ENCODE results near the gene HSD11B2.
A peak's percentile ranks its signal among the peaks of the same experiment; 100 is the strongest.

HSD11B2 gene

DNA sequence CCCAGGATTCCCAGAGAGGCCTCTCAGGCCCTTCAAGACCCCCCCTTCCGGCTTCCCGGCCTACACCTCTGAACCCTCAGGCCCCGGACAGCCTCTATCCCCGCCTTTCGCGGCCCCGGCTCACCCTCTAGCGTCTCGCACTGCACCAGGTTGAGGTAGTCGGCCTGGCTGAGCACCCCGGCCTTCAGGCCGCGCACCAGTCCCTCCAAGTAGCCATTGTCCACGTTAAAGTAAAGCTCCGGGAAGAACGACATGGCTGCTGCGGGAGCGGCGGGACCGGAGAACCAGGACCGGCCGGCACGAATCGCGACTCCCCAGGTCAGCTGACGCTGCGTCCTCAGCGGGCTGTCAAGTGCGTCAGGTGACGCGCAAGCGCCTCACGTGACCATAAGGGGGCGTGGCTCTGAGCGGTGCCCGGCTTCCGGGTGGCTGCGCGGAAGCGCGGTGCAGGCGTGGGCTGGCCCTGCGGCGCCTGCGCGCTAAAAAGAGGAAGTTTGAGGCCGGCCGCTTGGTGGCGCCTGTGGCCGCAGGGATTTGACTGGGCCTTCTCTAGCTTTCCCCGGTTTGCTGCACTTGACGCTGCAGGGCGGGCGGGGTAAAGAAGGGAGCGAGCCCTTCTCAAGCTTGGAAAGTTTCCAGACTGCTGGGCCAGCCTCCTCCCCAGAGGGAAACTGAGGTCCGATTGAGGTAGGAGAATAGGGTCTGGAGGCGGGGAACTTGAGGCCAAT is 50.1 kb downstream of the HSD11B2 start, which contains the start of gene ATP6V0D1 (continued):
- TF ChIP-seq, protein P1, sequence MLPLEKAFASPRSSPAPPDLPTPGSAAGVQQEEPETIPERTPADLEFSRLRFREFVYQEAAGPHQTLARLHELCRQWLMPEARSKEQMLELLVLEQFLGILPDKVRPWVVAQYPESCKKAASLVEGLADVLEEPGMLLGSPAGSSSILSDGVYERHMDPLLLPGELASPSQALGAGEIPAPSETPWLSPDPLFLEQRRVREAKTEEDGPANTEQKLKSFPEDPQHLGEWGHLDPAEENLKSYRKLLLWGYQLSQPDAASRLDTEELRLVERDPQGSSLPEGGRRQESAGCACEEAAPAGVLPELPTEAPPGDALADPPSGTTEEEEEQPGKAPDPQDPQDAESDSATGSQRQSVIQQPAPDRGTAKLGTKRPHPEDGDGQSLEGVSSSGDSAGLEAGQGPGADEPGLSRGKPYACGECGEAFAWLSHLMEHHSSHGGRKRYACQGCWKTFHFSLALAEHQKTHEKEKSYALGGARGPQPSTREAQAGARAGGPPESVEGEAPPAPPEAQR (tag by site-specific recombination; IDR thresholded peaks at IDR 0.05) = no peak
- TF ChIP-seq, protein P2, sequence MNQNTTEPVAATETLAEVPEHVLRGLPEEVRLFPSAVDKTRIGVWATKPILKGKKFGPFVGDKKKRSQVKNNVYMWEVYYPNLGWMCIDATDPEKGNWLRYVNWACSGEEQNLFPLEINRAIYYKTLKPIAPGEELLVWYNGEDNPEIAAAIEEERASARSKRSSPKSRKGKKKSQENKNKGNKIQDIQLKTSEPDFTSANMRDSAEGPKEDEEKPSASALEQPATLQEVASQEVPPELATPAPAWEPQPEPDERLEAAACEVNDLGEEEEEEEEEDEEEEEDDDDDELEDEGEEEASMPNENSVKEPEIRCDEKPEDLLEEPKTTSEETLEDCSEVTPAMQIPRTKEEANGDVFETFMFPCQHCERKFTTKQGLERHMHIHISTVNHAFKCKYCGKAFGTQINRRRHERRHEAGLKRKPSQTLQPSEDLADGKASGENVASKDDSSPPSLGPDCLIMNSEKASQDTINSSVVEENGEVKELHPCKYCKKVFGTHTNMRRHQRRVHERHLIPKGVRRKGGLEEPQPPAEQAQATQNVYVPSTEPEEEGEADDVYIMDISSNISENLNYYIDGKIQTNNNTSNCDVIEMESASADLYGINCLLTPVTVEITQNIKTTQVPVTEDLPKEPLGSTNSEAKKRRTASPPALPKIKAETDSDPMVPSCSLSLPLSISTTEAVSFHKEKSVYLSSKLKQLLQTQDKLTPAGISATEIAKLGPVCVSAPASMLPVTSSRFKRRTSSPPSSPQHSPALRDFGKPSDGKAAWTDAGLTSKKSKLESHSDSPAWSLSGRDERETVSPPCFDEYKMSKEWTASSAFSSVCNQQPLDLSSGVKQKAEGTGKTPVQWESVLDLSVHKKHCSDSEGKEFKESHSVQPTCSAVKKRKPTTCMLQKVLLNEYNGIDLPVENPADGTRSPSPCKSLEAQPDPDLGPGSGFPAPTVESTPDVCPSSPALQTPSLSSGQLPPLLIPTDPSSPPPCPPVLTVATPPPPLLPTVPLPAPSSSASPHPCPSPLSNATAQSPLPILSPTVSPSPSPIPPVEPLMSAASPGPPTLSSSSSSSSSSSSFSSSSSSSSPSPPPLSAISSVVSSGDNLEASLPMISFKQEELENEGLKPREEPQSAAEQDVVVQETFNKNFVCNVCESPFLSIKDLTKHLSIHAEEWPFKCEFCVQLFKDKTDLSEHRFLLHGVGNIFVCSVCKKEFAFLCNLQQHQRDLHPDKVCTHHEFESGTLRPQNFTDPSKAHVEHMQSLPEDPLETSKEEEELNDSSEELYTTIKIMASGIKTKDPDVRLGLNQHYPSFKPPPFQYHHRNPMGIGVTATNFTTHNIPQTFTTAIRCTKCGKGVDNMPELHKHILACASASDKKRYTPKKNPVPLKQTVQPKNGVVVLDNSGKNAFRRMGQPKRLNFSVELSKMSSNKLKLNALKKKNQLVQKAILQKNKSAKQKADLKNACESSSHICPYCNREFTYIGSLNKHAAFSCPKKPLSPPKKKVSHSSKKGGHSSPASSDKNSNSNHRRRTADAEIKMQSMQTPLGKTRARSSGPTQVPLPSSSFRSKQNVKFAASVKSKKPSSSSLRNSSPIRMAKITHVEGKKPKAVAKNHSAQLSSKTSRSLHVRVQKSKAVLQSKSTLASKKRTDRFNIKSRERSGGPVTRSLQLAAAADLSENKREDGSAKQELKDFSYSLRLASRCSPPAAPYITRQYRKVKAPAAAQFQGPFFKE (tag by site-specific recombination; IDR thresholded peaks at IDR 0.05; ENCODE audit: borderline replicate concordance) = no peak
- TF ChIP-seq, protein P3, sequence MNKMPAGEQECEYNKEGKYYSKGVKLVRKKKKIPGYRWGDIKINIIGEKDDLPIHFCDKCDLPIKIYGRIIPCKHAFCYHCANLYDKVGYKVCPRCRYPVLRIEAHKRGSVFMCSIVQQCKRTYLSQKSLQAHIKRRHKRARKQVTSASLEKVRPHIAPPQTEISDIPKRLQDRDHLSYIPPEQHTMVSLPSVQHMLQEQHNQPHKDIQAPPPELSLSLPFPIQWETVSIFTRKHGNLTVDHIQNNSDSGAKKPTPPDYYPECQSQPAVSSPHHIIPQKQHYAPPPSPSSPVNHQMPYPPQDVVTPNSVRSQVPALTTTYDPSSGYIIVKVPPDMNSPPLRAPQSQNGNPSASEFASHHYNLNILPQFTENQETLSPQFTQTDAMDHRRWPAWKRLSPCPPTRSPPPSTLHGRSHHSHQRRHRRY (tag by site-specific recombination; IDR thresholded peaks at IDR 0.05) = no peak
- TF ChIP-seq ZNF624 (tag by site-specific recombination; IDR thresholded peaks at IDR 0.05) = no peak
- no peak for TF ChIP-seq ZNF560 (tag by site-specific recombination; IDR thresholded peaks at IDR 0.05; ENCODE audit: borderline replicate concordance)
- peak; percentile 95 for TF ChIP-seq KLF16 (tag by site-specific recombination; IDR thresholded peaks at IDR 0.05)
- TF ChIP-seq ZNF548 (tag by site-specific recombination; IDR thresholded peaks at IDR 0.05) = no peak
- peak; percentile 60; the same call in 1 of the 2 replicates for TF ChIP-seq ZEB2 (tag by site-specific recombination; IDR thresholded peaks at IDR 0.05)
- no peak for TF ChIP-seq ZNF670 (tag by site-specific recombination; IDR thresholded peaks at IDR 0.05; ENCODE audit: low read depth)
- no peak for TF ChIP-seq HOXD13 (CRISPR knock-in tag; IDR thresholded peaks at IDR 0.05; ENCODE audit: borderline replicate concordance)
- peak; percentile 15; the same call in 1 of the 2 replicates for TF ChIP-seq WT1 (tag by site-specific recombination; IDR thresholded peaks at IDR 0.05)
- TF ChIP-seq ZNF501 (tag by site-specific recombination; IDR thresholded peaks at IDR 0.05) = no peak

DNA sequence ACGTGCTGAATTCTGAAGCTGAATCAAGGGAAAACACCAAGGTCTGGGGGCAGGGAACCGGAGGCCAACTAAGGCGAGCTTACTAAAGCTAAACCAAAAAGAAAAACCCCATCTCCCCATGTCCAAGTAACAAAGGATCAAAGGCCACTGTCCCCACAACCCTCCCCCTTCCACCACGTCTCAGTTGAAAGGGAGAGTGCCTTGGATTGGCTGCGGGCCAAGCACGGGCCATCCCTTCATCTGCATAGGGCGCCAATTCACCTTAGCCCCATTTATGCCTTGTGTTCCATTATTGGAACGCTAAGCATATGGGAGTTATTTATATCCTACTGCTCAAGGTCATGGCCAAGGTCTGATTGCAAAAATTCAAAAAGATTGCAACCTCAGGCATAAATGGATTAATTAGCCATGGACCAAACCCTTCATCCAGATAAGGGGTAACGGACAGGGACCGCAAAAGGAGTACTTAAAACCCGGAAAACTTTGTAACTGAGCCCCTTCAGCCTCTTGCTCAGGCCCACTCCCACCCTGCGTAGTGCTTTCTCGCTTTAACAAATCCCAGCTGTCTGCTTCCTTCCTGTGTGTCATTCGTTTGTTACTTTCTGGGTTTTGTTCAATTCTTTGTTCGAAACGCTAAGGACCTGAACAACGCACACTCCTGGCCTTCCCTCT is 50.8 kb downstream of the HSD11B2 start:
- peak overlapping the region; percentile 52 for H3K4me3 ChIP-seq (ENCODE audit: low read depth, low read length)
- H3K9me3 ChIP-seq (ENCODE audit: control insufficient read depth, insufficient read depth, low read depth, low read length) = no peaks in the 10 kb centered on the region
- ChIA-PET POLR2A (interaction anchor here (0.5 to 1.8 kb wide), 10 partner anchors 15 to 358 kb away, joined by 3 to 7 read pairs (median 4); partner anchors contain the start of genes CTCF and FHOD1), CTCF (interaction anchor here (0.5 to 2.7 kb wide), 28 partner anchors 7 to 974 kb away, joined by 3 to 17 read pairs (median 4); partner anchors contain the start of genes KCTD19, LRRC36 and RIPOR1)
- peak overlapping the region; percentile 18; the same call in 1 of the 2 replicates for H3K27ac ChIP-seq (ENCODE audit: extremely low read depth, low read depth, low read length)
- H3K36me3 ChIP-seq (ENCODE audit: control insufficient read depth in 2 of 2, insufficient read depth in 1 of 2, low read length in 2 of 2) = peaks cover 0 to 24% of the 10 kb centered on the region in 2 experiments; a peak in 1 of 3 replicates
- no peaks in the 10 kb centered on the region for H3K4me1 ChIP-seq (ENCODE audit: control insufficient read depth, insufficient read depth, low read length)
- TF ChIP-seq ZNF248 (tag by site-specific recombination; IDR thresholded peaks at IDR 0.05) (no peak), ZNF621 (tag by site-specific recombination; IDR thresholded peaks at IDR 0.05) (no peak), ZNF830 (tag by site-specific recombination; IDR thresholded peaks at IDR 0.05; ENCODE audit: low read depth) (no peak), MZF1 (tag by site-specific recombination; IDR thresholded peaks at IDR 0.05; ENCODE audit: borderline replicate concordance) (peak; percentile 28; the same call in 1 of the 2 replicates), ZNF133 (tag by site-specific recombination; IDR thresholded peaks at IDR 0.05) (no peak), ZNF366 (tag by site-specific recombination; conservative IDR thresholded peaks at IDR 0.05) (peak; percentile 55; the same call in 1 of the 2 replicates)
- TF ChIP-seq, protein P4, sequence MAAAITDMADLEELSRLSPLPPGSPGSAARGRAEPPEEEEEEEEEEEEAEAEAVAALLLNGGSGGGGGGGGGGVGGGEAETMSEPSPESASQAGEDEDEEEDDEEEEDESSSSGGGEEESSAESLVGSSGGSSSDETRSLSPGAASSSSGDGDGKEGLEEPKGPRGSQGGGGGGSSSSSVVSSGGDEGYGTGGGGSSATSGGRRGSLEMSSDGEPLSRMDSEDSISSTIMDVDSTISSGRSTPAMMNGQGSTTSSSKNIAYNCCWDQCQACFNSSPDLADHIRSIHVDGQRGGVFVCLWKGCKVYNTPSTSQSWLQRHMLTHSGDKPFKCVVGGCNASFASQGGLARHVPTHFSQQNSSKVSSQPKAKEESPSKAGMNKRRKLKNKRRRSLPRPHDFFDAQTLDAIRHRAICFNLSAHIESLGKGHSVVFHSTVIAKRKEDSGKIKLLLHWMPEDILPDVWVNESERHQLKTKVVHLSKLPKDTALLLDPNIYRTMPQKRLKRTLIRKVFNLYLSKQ (tag by site-specific recombination; IDR thresholded peaks at IDR 0.05; ENCODE audit: borderline replicate concordance) = no peak
- TF ChIP-seq, protein P5, sequence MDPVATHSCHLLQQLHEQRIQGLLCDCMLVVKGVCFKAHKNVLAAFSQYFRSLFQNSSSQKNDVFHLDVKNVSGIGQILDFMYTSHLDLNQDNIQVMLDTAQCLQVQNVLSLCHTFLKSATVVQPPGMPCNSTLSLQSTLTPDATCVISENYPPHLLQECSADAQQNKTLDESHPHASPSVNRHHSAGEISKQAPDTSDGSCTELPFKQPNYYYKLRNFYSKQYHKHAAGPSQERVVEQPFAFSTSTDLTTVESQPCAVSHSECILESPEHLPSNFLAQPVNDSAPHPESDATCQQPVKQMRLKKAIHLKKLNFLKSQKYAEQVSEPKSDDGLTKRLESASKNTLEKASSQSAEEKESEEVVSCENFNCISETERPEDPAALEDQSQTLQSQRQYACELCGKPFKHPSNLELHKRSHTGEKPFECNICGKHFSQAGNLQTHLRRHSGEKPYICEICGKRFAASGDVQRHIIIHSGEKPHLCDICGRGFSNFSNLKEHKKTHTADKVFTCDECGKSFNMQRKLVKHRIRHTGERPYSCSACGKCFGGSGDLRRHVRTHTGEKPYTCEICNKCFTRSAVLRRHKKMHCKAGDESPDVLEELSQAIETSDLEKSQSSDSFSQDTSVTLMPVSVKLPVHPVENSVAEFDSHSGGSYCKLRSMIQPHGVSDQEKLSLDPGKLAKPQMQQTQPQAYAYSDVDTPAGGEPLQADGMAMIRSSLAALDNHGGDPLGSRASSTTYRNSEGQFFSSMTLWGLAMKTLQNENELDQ (tag by site-specific recombination; IDR thresholded peaks at IDR 0.05; ENCODE audit: low read depth) = no peak

Measured in HEK293 (cell line).